ENCODE measurements around the gene NOS1AP.

GRCh38 chr1:162062542-162063015 is 6.9 kb upstream of the NOS1AP start:
- no peak for TF ChIP-seq CTCF (conservative IDR thresholded peaks at IDR 0.05; ENCODE audit: low read length)
- TF ChIP-seq EZH2phosphoT487 (IDR thresholded peaks at IDR 0.05; ENCODE audit: borderline replicate concordance, low read depth, low read length): no peak

Data from OCI-LY7 (cell line).